HG03025 (cell line): Measurements from ENCODE around the gene CARD9.
A peak's percentile ranks its signal among the peaks of the same experiment; 100 is the strongest.

Source experiments
- ATAC-seq: cut with Tn5 transposase; IDR thresholded peaks from one replicate; pipeline ENCODE4 v1.9.1; 2021; ENCODE audit warnings: mild to moderate bottlenecking, moderate library complexity; ENCODE audit not compliant: unreplicated experiment, low FRiP score

Gene CARD9

GRCh38 chr9:136401173-136401922, 27.9 kb upstream of the CARD9 start:
- ATAC-seq = no peak

GRCh38 chr9:136400038-136400834, 26.8 kb upstream of the CARD9 start, which contains the start of gene SNAPC4:
TSS of gene SNAPC4 (minus strand) at chr9:136400170. CDS start at chr9:136398428, 1,742 bp downstream.
- ATAC-seq = peak; percentile 57

GRCh38 chr9:136399176-136400037, 25.9 kb upstream of the CARD9 start:
- ATAC-seq = peak; percentile 9

- no peak for ATAC-seq
Observed at GRCh38 chr9:136398286-136398685, 24.8 kb upstream of the CARD9 start.

GRCh38 chr9:136397643-136398042, 24.2 kb upstream of the CARD9 start:
- no peak for ATAC-seq

- ATAC-seq = no peak
Observed at GRCh38 chr9:136396219-136396515, 22.7 kb upstream of the CARD9 start.

- ATAC-seq = no peak
Observed at GRCh38 chr9:136395345-136396218, 22.1 kb upstream of the CARD9 start.

- no peak for ATAC-seq
Observed at GRCh38 chr9:136395020-136395340, 21.5 kb upstream of the CARD9 start.

GRCh38 chr9:136394312-136395019, 21.0 kb upstream of the CARD9 start:
- ATAC-seq = no peak

- no peak for ATAC-seq
Observed at GRCh38 chr9:136393531-136393930, 20.1 kb upstream of the CARD9 start.

GRCh38 chr9:136392538-136393449, 19.3 kb upstream of the CARD9 start:
- no peak for ATAC-seq

- ATAC-seq = no peak
Observed at GRCh38 chr9:136391737-136392537, 18.5 kb upstream of the CARD9 start.

- ATAC-seq = no peak
Observed at GRCh38 chr9:136389396-136389795, 15.9 kb upstream of the CARD9 start.

GRCh38 chr9:136387217-136387616, 13.7 kb upstream of the CARD9 start:
- ATAC-seq = no peak

GRCh38 chr9:136386018-136386417, 12.5 kb upstream of the CARD9 start:
- no peak for ATAC-seq

GRCh38 chr9:136385015-136385414, 11.5 kb upstream of the CARD9 start:
- ATAC-seq = no peak

GRCh38 chr9:136383436-136383835, 10.0 kb upstream of the CARD9 start:
- no peak for ATAC-seq
